Measurements from ENCODE around the gene NUDT22. TPM values are rescaled to one million over a fixed set of nuclear protein-coding genes. Genes with fewer than 3 reads are reported as not detected.
A peak's percentile ranks its signal among the peaks of the same experiment; 100 is the strongest.

Gene NUDT22
- total RNA-seq, 1 donor from 2014 or later, result 45.0 TPM

GRCh38 chr11:64250415-64251015 is 24.4 kb downstream of the NUDT22 start:
- peak overlapping the region; percentile 91 for H3K4me3 ChIP-seq
- H3K27ac ChIP-seq, result no peak overlapping the region
- no peaks in the 10 kb centered on the region for H3K9me3 ChIP-seq
- no peak for TF ChIP-seq CTCF (IDR thresholded peaks at IDR 0.05)
- peaks cover 39% of the 10 kb centered on the region for H3K4me1 ChIP-seq
- intact Hi-C loops (cut with DNase I), result no loop called here
- no peak for ATAC-seq
- H3K27me3 ChIP-seq (ENCODE audit: low read depth), result no peaks in the 10 kb centered on the region
- no peak for DNase-seq
- peaks cover 13% of the 10 kb centered on the region for H3K36me3 ChIP-seq

DNA sequence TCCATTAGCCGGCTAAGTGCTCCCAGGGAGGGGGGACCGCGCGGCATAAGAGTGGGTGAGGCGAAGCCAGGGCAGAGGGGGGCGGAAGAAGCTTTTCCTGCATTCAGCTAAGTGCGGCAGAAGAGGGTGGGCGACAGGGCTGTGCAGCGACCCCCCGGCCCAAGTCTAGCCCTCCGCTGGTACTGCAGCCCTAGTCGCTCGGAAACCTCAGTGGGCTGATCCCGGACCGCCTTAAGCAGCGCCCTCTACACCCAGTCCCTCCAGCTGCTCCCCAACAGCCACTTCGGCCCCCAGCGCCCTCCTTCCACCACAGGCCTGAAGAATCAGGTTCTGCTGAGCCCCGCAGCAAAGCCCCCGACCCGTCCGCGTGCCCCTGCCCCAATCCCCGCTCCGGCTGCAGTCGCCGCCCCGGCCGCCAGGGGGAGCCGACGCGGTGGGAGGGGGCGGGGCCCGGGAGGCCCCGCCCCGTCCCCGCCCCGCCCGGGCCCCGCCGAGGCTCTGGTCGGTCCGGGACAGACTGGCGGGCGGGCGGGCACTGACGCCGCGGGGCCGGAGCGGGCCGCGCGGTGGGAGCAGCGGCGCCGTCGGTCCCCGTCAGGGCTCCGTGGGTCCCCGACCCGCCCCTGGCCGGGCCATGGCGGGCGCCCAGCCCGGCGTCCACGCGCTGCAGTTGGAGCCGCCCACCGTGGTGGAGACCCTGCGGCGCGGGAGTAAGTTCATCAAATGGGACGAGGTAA is 25.1 kb downstream of the NUDT22 start, which contains the start of gene PLCB3:
PLCB3 (plus strand) TSS at position 515 of the 737 bp plus-strand sequence; CDS start at position 635, 120 bp downstream.
- Histone ChIP-seq H3K27ac (peak within 1 kb of the TSS; percentile 77), H3K36me3 (peaks cover 20% of the 10 kb centered on the region), H3K4me1 (peaks cover 33% of the 10 kb centered on the region), H3K4me3 (peak within 1 kb of the TSS; percentile 91), H3K27me3 (ENCODE audit: low read depth) (no peaks in the 10 kb centered on the region), H3K9me3 (no peaks in the 10 kb centered on the region)
- peak; percentile 73 for TF ChIP-seq CTCF (IDR thresholded peaks at IDR 0.05)
- intact Hi-C loops (cut with DNase I), result no loop called here
- peak; percentile 78 to 79 for ATAC-seq
- peak; percentile 69 for DNase-seq

DNA sequence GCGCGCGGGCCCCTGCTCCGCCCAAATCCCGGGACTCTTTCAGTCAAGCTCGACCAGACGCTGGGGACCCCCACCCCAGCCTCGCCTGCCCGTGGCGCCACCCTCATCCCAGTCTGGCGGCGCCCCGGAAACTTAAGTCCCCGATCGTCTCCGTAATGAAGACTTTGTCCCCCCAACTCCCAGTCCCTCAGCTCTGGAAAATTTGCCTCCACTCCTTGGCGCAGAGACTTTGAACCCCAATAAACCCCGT is 25.6 kb downstream of the NUDT22 start:
- Histone ChIP-seq H3K4me1 (peaks cover 33% of the 10 kb centered on the region), H3K4me3 (peak overlapping the region; percentile 91), H3K27ac (peak overlapping the region; percentile 77), H3K27me3 (ENCODE audit: low read depth) (no peaks in the 10 kb centered on the region), H3K9me3 (no peaks in the 10 kb centered on the region), H3K36me3 (peaks cover 25% of the 10 kb centered on the region)
- TF ChIP-seq CTCF (IDR thresholded peaks at IDR 0.05), result no peak
- ATAC-seq (no peak), DNase-seq (no peak)
- intact Hi-C loops (cut with DNase I), result no loop called here

DNA sequence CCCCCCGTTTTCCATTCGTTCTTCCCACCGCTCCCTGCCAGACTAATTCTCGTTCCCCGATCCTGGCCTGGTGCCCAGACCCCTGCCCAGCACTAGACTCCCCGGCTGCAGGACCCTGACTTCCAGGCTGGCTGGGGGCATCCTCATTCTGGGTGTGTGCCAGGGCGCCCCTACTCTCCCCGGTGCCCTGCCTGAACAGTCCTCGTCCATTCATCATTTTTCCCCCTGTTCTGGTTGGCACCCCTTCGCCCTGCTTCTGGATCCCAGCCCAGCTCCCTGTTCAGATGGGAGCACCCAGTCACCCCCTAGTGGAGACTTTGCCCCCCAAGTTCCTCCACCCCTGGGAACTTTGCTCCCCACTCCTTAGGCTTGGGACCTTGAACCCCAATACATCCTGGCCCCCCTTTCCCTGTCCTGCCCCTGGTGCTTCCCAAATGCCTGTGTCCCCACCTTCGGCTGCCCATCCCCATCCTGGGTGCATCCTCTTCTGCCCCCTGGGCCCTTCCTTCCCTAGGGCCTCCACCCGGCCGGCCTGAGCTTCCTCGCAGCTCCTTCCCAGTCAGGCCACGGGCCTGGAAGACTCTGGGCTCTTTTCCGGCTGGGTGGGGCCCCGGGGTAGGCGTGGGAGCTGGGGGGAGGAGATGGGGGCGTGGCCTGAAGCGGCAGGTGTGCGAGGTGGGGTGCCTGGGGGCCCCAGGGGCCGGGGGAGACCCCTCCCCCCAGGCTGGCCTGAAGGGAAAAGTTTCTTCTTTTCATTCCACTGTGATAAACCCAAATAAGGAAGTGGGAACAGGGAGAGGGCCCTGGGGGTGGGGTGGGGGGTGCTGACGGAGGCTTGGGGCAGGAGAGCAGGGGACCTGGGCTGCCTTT is 26.2 kb downstream of the NUDT22 start:
- Histone ChIP-seq H3K27ac (peak overlapping the region; percentile 77), H3K4me1 (peaks cover 33% of the 10 kb centered on the region), H3K27me3 (ENCODE audit: low read depth) (no peaks in the 10 kb centered on the region), H3K36me3 (peaks cover 31% of the 10 kb centered on the region), H3K9me3 (no peaks in the 10 kb centered on the region), H3K4me3 (peak overlapping the region; percentile 91)
- TF ChIP-seq CTCF (IDR thresholded peaks at IDR 0.05), result no peak
- DNase-seq, result peak; percentile 76
- ATAC-seq, result peak; percentile 29 to 69
- intact Hi-C loops (cut with DNase I), result no loop called here

- Histone ChIP-seq H3K27ac (peak overlapping the region; percentile 77), H3K9me3 (no peaks in the 10 kb centered on the region), H3K4me1 (peaks cover 26% of the 10 kb centered on the region), H3K4me3 (peak overlapping the region; percentile 91), H3K36me3 (peaks cover 39% of the 10 kb centered on the region), H3K27me3 (ENCODE audit: low read depth) (no peaks in the 10 kb centered on the region)
- ATAC-seq, result no peak
- intact Hi-C loops (cut with DNase I), result no loop called here
- no peak for TF ChIP-seq CTCF (IDR thresholded peaks at IDR 0.05)
- DNase-seq, result no peak
Measured at GRCh38 chr11:64253043-64253442, 27.0 kb downstream of the NUDT22 start.
